SK-N-SH treated with all-trans-retinoic acid at 6 μM for 48 hours (cell line): ENCODE results near the gene FOXN4.

Experiments used
- ATAC-seq: fragments of 200-7000 bp; cut with Tn5 transposase; 3 replicates; pipeline ENCODE4 v1.9.1; 2020; ENCODE audit warnings: mild to moderate bottlenecking, moderate library complexity
- ARNTL ChIP-seq: fragments of 450-650 bp; formaldehyde crosslinking; IDR thresholded peaks from 2 replicates; pipeline ENCODE4 v1.5.0; 2020; ENCODE audit warnings: low read depth, mild to moderate bottlenecking, moderate library complexity, borderline replicate concordance
- BACH2 ChIP-seq: fragments of 250-450 bp; sonication (Bioruptor Pico); IDR thresholded peaks from 2 replicates; pipeline ENCODE4 v1.9.0; 2021; ENCODE audit warnings: mild to moderate bottlenecking, borderline replicate concordance
- CREB5 ChIP-seq: fragments of 250-450 bp; sonication (Bioruptor Pico); IDR thresholded peaks from 2 replicates; pipeline ENCODE4 v1.5.1; 2020; ENCODE audit warnings: low read depth, mild to moderate bottlenecking, moderate library complexity
- CSDC2 ChIP-seq: fragments of 250-450 bp; sonication (Bioruptor Pico); IDR thresholded peaks from 2 replicates; pipeline ENCODE4 v1.5.0; 2020; ENCODE audit warnings: mild to moderate bottlenecking, moderate library complexity
- ESRRG ChIP-seq: fragments of 250-450 bp; sonication (Bioruptor Pico); IDR thresholded peaks from 2 replicates; pipeline ENCODE4 v1.6.1; 2021; ENCODE audit warnings: mild to moderate bottlenecking
- ISL1 ChIP-seq: fragments of 250-450 bp; sonication (Bioruptor Pico); IDR thresholded peaks from 2 replicates; pipeline ENCODE4 v2.1.2; 2022; ENCODE audit warnings: mild to moderate bottlenecking, moderate library complexity
- OSR1 ChIP-seq: fragments of 250-450 bp; sonication (Bioruptor Pico); IDR thresholded peaks from 2 replicates; pipeline ENCODE4 v1.8.0; 2022; ENCODE audit warnings: moderate library complexity, mild to moderate bottlenecking, inconsistent platforms
- PPARA ChIP-seq: fragments of 250-450 bp; sonication (Bioruptor Pico); IDR thresholded peaks from 2 replicates; pipeline ENCODE4 v1.5.0; 2020; ENCODE audit warnings: mild to moderate bottlenecking, borderline replicate concordance
- RARB ChIP-seq: fragments of 250-450 bp; sonication (Bioruptor Pico); IDR thresholded peaks from 2 replicates; pipeline ENCODE4 v1.8.0; 2021; ENCODE audit warnings: mild to moderate bottlenecking, moderate library complexity
- SNAI2 ChIP-seq: fragments of 250-450 bp; sonication (Bioruptor Pico); IDR thresholded peaks from 2 replicates; pipeline ENCODE4 v1.5.0; 2020; ENCODE audit warnings: mild to moderate bottlenecking, moderate library complexity
- TCF4 ChIP-seq: fragments of 250-450 bp; sonication (Bioruptor Pico); IDR thresholded peaks from 2 replicates; pipeline ENCODE4 v1.8.0; 2021; ENCODE audit warnings: mild to moderate bottlenecking, moderate library complexity, borderline replicate concordance
- TOX ChIP-seq: fragments of 250-450 bp; sonication (Bioruptor Pico); IDR thresholded peaks from 2 replicates; pipeline ENCODE4 v1.8.0; 2021; ENCODE audit warnings: mild to moderate bottlenecking, moderate library complexity, borderline replicate concordance
- ZC3H10 ChIP-seq: fragments of 250-450 bp; sonication (Bioruptor Pico); IDR thresholded peaks from 2 replicates; pipeline ENCODE4 v1.5.1; 2021; ENCODE audit warnings: mild to moderate bottlenecking, moderate library complexity
- ZFP3 ChIP-seq: fragments of 250-450 bp; sonication (Bioruptor Pico); IDR thresholded peaks from 2 replicates; pipeline ENCODE4 v1.5.0; 2020; ENCODE audit warnings: mild to moderate bottlenecking, moderate library complexity
- ZNF565 ChIP-seq: fragments of 450-650 bp; formaldehyde crosslinking; conservative IDR thresholded peaks from 2 replicates; pipeline ENCODE4 v1.5.0; 2020; ENCODE audit warnings: low read depth, mild to moderate bottlenecking, moderate library complexity
- ZNF70 ChIP-seq: fragments of 450-650 bp; formaldehyde crosslinking; IDR thresholded peaks from 2 replicates; pipeline ENCODE4 v1.5.0; 2020; ENCODE audit warnings: mild to moderate bottlenecking, moderate library complexity
- ZNF8 ChIP-seq: fragments of 450-650 bp; formaldehyde crosslinking; IDR thresholded peaks from 2 replicates; pipeline ENCODE4 v1.5.0; 2020; ENCODE audit warnings: mild to moderate bottlenecking, moderate library complexity
- TF ChIP-seq, protein P1 (sequence below): fragments of 250-450 bp; sonication (Bioruptor Pico); IDR thresholded peaks from 2 replicates; pipeline ENCODE4 v1.8.0; 2021; ENCODE audit warnings: low read depth, mild to moderate bottlenecking, moderate library complexity, borderline replicate concordance
- TF ChIP-seq, protein P2 (sequence below): fragments of 250-450 bp; sonication (Bioruptor Pico); IDR thresholded peaks from 2 replicates; pipeline ENCODE4 v1.5.1; 2021; ENCODE audit warnings: mild to moderate bottlenecking, moderate library complexity
- TF ChIP-seq, protein P3 (sequence below): fragments of 250-450 bp; sonication (Bioruptor Pico); IDR thresholded peaks from 2 replicates; pipeline ENCODE4 v1.5.0; 2020; ENCODE audit warnings: mild to moderate bottlenecking, moderate library complexity
- TF ChIP-seq, protein P4 (sequence below): fragments of 250-450 bp; sonication (Bioruptor Pico); IDR thresholded peaks from 2 replicates; pipeline ENCODE4 v1.8.0; 2020; ENCODE audit warnings: mild to moderate bottlenecking, moderate library complexity, borderline replicate concordance

Gene FOXN4

DNA sequence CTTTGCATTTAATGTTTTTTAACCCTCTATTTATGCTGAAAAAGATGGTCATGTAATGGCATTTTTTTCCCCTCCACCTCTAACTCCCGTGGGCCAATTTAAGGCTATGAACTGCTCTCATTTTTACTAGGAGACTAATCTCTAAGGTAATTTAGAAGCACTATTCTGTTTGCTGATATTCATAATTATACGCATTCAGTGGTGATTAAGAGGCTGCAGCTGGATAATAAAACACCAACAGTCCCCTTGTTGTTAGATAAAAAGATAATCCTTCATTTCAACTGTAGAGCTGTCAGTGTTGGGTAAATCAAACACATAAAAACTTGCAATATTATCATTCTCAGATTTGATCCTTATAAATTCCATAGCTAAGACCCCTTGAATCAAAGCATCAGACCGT, 47.5 kb upstream of the FOXN4 start:
- no peak for ATAC-seq
- no peak for TF ChIP-seq ISL1 (CRISPR knock-in tag)
- no peak for TF ChIP-seq RARB (CRISPR knock-in tag)
- no peak for TF ChIP-seq ZNF8 (CRISPR knock-in tag)
- TF ChIP-seq ESRRG (CRISPR knock-in tag) = no peak
- no peak for TF ChIP-seq ZNF565 (CRISPR knock-in tag)
- no peak for TF ChIP-seq TOX (CRISPR knock-in tag)
- TF ChIP-seq OSR1 (CRISPR knock-in tag) = no peak

- TF ChIP-seq CSDC2 (CRISPR knock-in tag) = no peak
- TF ChIP-seq, protein P1, sequence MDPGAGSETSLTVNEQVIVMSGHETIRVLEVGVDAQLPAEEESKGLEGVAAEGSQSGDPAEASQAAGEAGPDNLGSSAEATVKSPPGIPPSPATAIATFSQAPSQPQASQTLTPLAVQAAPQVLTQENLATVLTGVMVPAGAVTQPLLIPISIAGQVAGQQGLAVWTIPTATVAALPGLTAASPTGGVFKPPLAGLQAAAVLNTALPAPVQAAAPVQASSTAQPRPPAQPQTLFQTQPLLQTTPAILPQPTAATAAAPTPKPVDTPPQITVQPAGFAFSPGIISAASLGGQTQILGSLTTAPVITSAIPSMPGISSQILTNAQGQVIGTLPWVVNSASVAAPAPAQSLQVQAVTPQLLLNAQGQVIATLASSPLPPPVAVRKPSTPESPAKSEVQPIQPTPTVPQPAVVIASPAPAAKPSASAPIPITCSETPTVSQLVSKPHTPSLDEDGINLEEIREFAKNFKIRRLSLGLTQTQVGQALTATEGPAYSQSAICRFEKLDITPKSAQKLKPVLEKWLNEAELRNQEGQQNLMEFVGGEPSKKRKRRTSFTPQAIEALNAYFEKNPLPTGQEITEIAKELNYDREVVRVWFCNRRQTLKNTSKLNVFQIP = no peak
- TF ChIP-seq TCF4 (CRISPR knock-in tag) = no peak
- TF ChIP-seq ZC3H10 (CRISPR knock-in tag) = no peak
- no peak for TF ChIP-seq ARNTL (CRISPR knock-in tag)
- no peak for TF ChIP-seq PPARA
- TF ChIP-seq, protein P2, sequence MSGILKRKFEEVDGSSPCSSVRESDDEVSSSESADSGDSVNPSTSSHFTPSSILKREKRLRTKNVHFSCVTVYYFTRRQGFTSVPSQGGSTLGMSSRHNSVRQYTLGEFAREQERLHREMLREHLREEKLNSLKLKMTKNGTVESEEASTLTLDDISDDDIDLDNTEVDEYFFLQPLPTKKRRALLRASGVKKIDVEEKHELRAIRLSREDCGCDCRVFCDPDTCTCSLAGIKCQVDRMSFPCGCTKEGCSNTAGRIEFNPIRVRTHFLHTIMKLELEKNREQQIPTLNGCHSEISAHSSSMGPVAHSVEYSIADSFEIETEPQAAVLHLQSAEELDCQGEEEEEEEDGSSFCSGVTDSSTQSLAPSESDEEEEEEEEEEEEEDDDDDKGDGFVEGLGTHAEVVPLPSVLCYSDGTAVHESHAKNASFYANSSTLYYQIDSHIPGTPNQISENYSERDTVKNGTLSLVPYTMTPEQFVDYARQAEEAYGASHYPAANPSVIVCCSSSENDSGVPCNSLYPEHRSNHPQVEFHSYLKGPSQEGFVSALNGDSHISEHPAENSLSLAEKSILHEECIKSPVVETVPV (CRISPR knock-in tag) = no peak
- TF ChIP-seq, all 23 proteins: peak for 0
- no peak for ATAC-seq
Observed at GRCh38 chr12:109352184-109352583, 43.1 kb upstream of the FOXN4 start.

DNA sequence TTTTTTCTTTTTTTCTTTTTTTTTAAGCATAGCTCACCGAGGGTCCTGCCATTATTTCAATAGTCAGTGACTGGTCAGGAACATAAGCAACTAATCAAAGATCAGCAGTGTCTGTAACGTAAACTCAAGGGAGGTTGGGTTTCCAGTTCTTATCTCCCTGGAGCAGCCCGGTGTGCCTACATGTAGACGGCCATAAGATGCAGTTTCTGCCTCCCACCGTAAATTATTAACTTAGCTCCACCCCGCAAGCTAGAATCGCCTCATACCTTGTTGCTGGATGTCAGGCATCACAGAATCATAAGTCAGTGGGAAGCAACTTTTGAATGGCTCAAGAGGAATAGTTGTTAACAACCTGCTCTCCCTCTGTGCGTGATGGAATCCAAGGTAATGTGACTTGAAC, 38.5 kb upstream of the FOXN4 start, which contains the start of gene MYO1H:
TSS of gene MYO1H (plus strand) at position 312 of the 400 bp plus-strand sequence. CDS start at position 373, 61 bp downstream.
- ATAC-seq = no peak
- TF ChIP-seq, protein P3, sequence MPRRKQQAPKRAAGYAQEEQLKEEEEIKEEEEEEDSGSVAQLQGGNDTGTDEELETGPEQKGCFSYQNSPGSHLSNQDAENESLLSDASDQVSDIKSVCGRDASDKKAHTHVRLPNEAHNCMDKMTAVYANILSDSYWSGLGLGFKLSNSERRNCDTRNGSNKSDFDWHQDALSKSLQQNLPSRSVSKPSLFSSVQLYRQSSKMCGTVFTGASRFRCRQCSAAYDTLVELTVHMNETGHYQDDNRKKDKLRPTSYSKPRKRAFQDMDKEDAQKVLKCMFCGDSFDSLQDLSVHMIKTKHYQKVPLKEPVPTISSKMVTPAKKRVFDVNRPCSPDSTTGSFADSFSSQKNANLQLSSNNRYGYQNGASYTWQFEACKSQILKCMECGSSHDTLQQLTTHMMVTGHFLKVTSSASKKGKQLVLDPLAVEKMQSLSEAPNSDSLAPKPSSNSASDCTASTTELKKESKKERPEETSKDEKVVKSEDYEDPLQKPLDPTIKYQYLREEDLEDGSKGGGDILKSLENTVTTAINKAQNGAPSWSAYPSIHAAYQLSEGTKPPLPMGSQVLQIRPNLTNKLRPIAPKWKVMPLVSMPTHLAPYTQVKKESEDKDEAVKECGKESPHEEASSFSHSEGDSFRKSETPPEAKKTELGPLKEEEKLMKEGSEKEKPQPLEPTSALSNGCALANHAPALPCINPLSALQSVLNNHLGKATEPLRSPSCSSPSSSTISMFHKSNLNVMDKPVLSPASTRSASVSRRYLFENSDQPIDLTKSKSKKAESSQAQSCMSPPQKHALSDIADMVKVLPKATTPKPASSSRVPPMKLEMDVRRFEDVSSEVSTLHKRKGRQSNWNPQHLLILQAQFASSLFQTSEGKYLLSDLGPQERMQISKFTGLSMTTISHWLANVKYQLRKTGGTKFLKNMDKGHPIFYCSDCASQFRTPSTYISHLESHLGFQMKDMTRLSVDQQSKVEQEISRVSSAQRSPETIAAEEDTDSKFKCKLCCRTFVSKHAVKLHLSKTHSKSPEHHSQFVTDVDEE (CRISPR knock-in tag) = no peak
- TF ChIP-seq, protein P2 (CRISPR knock-in tag) = no peak
- TF ChIP-seq, protein P4, sequence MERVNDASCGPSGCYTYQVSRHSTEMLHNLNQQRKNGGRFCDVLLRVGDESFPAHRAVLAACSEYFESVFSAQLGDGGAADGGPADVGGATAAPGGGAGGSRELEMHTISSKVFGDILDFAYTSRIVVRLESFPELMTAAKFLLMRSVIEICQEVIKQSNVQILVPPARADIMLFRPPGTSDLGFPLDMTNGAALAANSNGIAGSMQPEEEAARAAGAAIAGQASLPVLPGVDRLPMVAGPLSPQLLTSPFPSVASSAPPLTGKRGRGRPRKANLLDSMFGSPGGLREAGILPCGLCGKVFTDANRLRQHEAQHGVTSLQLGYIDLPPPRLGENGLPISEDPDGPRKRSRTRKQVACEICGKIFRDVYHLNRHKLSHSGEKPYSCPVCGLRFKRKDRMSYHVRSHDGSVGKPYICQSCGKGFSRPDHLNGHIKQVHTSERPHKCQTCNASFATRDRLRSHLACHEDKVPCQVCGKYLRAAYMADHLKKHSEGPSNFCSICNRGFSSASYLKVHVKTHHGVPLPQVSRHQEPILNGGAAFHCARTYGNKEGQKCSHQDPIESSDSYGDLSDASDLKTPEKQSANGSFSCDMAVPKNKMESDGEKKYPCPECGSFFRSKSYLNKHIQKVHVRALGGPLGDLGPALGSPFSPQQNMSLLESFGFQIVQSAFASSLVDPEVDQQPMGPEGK (CRISPR knock-in tag) = no peak
- TF ChIP-seq ZNF70 (CRISPR knock-in tag) (no peak), TOX (CRISPR knock-in tag) (no peak), ARNTL (CRISPR knock-in tag) (no peak), CREB5 (CRISPR knock-in tag) (no peak), PPARA (no peak), ZNF565 (CRISPR knock-in tag) (no peak), ISL1 (CRISPR knock-in tag) (no peak), ZFP3 (no peak), BACH2 (CRISPR knock-in tag) (no peak), CSDC2 (CRISPR knock-in tag) (no peak), SNAI2 (no peak), ZC3H10 (CRISPR knock-in tag) (no peak)
- TF ChIP-seq, protein P1 = no peak
